ELR (cell line): ENCODE measurements around the gene CLIP4.

Source experiments
- DNase-seq: peaks from one replicate; pipeline ENCODE4 v3.0.0-alpha.2; 2015; ENCODE audit warnings: low read depth

CLIP4 gene

GRCh38 chr2:29189052-29189451 is 73.8 kb downstream of the CLIP4 start:
- DNase-seq: no peak

- DNase-seq: no peak
Observed at GRCh38 chr2:29191817-29192216, 76.6 kb downstream of the CLIP4 start.

- DNase-seq: peak; percentile 55
Observed at GRCh38 chr2:29192526-29192925, 77.3 kb downstream of the CLIP4 start.

- no peak for DNase-seq
Observed at GRCh38 chr2:29193111-29193510, 77.9 kb downstream of the CLIP4 start.

GRCh38 chr2:29193681-29194080 is 78.5 kb downstream of the CLIP4 start:
- no peak for DNase-seq

GRCh38 chr2:29195796-29196195 is 80.6 kb downstream of the CLIP4 start:
- DNase-seq: no peak

- peak; percentile 74 for DNase-seq
Observed at GRCh38 chr2:29196792-29197788, 81.9 kb downstream of the CLIP4 start.

GRCh38 chr2:29201979-29202378 is 86.8 kb downstream of the CLIP4 start:
- no peak for DNase-seq

GRCh38 chr2:29202819-29203495 is 87.7 kb downstream of the CLIP4 start:
- DNase-seq: no peak

- no peak for DNase-seq
Observed at GRCh38 chr2:29206941-29207340, 91.7 kb downstream of the CLIP4 start.

GRCh38 chr2:29207352-29208148 is 92.3 kb downstream of the CLIP4 start:
- DNase-seq: peak; percentile 45

GRCh38 chr2:29209551-29209950 is 94.3 kb downstream of the CLIP4 start:
- DNase-seq: no peak

GRCh38 chr2:29212009-29212408 is 96.8 kb downstream of the CLIP4 start:
- DNase-seq: peak; percentile 35

- DNase-seq: peak; percentile 66
Observed at GRCh38 chr2:29213888-29214291, 98.7 kb downstream of the CLIP4 start.

- DNase-seq: no peak
Observed at GRCh38 chr2:29215073-29215472, 99.9 kb downstream of the CLIP4 start.

- DNase-seq: no peak
Observed at GRCh38 chr2:29215739-29216608, 100.8 kb downstream of the CLIP4 start.

- DNase-seq: no peak
Observed at GRCh38 chr2:29216609-29216909, 101.3 kb downstream of the CLIP4 start.

- no peak for DNase-seq
Observed at GRCh38 chr2:29218071-29218470, 102.9 kb downstream of the CLIP4 start.

- DNase-seq: no peak
Observed at GRCh38 chr2:29218550-29219125, 103.4 kb downstream of the CLIP4 start.

- DNase-seq: no peak
Observed at GRCh38 chr2:29219374-29219773, 104.2 kb downstream of the CLIP4 start.
